Renal cortex interstitium (tissue), 11 donors: ENCODE measurements around the gene BBS10. TPM values are rescaled to one million over a fixed set of nuclear protein-coding genes. Genes with fewer than 3 reads are reported as not detected.

Experiments used
- DNase-seq, 11 donors: peaks; one replicate each; pipeline ENCODE4 v3.0.0-alpha.2; 2013; ENCODE audit warnings: low read depth in 9 of 11, low spot score in 4 of 11; ENCODE audit errors: extremely low read depth in 1 of 11
- polyA plus RNA-seq, 3 donors: library from polyadenylated mRNA; unstranded; fragments of 120-200 nt; gene quantifications; one replicate each; pipeline ENCODE4 v1.2.1, GENCODE V29; 2013; ENCODE audit not compliant: insufficient read length in 3 of 3

The BBS10 gene
- polyA plus RNA-seq, 3 donors, result 28.9 to 34.4 (median 29.3) TPM

DNA sequence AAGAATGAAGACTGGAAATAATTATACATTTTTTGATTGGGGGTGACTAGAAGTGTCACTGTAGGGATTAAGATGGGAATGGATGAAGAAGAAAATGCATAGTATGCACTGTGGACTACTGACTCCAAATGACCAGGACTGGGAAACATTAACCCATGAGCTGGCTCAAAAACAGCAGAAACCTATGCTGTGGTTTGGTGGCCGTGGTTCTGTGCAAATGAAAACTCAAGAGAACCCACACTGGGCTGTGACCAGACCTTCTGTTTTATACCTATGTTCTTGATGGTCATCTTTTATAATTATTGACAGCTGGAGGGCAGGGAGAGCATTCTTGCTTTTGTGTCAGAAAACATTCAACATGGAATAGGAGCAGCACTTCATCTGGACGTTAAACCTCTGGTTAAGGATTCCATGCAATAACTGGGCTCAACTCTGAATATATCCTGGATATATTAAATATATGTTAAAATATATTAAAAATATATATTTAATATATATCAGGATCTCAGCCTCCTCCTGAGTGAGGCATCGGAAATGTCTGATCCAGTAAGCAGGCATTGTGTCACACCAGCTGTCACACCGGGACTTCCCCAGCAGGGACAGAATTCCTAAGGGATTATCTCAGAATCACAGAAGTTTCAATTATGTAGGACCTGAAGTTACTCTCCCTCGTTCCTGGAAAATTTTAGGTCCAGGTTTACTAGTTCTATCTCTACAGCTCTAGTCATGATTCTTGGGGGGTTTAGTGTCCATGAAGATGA lies 48.5 kb downstream of the BBS10 start:
- DNase-seq, result no peak

Other genes starting within 250 kb of the BBS10 start
- 10 to 100 TPM; 63.9 to 76.6 (median 75.7) TPM for gene OSBPL8, start 211.4 kb upstream of the BBS10 start, polyA plus RNA-seq